HG03066 (cell line): ENCODE data around the gene GABRG3.

Source experiments
- ATAC-seq: cut with Tn5 transposase; IDR thresholded peaks from one replicate; pipeline ENCODE4 v1.9.1; 2021; ENCODE audit warnings: low read depth; ENCODE audit not compliant: unreplicated experiment

GABRG3 gene

DNA sequence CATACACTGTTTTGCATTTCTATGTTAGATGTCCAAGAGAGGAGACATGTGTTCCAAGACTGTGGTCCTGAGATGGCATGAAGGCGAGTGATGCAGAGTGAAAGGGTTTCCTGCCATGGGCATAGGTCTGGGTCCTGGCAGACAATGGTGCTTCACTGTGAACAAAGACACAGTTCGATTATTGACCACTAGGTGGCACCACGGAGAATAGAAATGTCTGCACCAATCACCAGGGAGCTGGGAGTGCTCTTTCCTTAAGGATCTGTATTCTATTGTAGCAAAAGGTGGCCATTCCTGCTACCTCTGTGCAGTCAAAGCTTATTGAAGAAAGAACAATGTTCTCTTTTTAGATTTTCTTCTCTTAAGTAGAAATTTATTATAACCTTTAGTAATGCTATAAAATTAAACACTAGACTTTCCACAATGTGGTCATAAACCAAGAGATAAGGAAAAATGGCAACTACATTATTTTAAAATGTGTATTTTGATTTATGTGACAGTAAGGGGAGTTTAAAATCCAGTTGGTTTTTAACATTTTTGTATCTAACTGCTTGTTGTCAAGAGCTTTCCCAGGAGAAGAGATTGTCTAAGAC, 88.7 kb downstream of the GABRG3 start:
- ATAC-seq: no peak

DNA sequence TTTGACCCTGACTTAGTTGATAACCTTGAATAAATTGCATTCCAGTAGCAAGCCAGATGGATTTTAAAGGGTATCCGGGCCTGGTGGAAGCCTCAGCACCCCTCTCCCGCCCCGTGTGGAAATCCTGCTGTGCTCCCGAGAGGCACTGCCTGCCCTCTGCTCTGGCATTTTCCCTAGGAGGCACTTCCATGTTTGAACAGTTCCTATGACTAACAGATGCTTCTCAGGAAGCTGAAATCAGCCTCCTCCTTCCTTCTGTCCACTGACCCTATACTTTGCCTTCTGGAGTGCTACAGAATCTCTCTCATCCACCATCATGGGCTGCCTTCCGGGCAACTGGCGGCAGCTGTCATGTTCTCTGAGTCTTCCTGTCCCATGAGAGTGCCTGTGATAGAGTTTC, 90.8 kb downstream of the GABRG3 start:
- no peak for ATAC-seq

DNA sequence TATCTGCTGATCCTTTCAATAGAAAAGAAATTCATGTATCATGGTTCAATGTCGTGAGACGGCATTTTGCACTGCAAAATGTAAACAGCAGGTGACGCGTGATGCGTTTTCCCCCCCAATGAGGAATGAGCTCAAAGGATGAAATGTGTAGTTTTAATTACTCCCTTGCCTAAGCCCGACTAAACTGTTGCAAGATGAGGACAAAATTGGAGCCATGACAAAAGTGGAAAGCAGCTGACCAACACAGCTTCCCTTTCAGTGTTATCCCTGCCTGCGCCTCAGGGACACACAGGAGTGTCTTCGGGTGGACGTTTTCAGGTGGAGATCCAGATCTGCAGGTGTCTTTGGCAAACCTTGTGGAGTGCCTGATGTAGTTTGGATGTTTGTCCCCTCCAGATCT, 92.0 kb downstream of the GABRG3 start:
- ATAC-seq: no peak

DNA sequence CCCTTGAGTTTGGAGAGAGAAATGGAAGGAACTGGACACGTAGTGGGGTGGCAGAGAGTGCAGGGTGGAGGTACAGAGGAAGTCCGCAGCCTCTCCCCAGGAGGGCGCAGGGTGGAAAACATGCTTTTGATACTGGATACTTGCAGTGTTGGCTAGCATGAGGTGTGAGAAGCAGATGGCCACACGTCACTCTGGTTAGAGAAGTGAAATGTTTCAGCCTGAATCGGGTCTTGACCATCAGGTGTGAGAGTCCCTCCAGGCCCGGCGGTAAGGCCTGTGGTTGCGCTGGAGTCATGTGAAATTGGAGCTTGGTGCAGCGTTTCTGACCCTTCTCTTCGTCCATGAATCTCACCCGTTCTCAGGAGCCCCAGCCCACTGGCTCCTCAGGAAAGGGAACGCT, 93.1 kb downstream of the GABRG3 start:
- ATAC-seq: no peak

DNA sequence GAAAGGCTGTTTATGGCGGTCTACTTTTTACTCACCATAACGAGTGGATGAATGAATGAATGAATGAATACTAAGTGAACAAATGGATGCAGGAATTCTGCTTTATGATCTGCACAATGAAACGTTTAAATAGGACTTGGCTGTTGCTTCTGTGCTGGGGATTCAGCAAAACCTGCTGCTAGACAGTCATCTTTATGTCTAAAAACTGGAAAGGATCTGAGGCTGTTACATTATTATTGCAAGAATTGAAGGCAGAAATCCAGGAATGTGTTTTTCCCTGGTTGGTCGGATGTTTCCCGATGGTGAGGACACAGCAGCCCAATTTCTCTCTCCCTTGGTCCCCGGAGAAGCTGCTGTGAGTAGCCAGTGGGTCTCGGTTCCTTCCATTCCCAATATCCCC, 94.2 kb downstream of the GABRG3 start:
- no peak for ATAC-seq

DNA sequence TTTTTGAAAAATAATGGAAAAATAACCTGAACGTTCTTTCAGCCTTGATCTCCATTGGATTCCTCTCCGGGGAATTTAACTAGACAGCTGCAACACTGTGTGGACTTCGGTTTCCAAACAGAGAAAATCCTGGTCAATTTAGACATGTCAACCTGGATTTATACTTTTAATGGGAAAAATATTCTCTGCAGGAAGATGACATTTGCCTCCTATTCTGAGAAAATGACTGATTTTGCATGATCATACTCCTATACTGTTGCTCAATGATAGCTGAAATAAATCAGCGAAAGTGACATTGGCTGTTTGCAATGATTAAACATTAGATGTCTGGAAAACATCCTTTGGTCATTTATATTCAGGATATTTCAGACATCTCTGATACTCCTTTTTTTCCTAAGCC, 94.8 kb downstream of the GABRG3 start:
- ATAC-seq: no peak

DNA sequence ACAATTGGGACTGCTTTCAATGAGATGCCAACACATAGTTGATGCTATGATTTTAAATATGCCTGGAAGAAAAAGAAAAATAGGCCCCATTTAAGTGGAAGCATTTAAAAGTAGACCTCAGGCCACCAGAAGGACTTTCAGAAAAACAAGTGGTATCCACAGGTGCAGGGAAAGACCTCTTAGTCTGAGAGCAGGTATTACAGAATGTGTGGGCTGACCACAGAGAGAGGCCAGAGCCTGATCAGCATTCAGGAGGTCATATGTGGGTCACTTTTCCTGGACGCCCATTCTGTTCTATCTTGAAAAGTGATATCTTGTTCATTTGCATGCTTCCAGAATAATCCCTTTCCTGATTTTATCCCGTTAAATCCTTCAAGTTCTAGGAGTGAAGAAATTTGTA, 95.5 kb downstream of the GABRG3 start:
- ATAC-seq: no peak

DNA sequence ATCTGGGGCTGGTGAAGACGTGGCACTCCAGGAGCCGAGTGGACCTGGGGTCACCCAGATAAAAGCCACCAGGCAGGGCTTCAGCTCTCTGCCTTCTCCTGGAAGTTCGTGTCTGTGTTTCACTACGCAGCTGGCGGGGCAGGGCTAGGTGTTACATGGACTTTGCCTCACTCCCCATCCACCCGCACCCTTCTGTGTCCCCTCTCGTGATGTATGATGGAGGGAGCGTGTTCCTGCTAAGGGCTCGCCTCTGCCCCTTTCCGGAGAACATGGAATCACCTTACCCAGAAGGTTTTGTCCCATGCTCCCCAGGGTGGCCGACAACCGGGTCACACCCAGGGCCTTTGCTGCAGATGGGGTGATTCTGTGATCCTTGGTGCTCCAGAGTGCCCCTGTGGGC, 96.2 kb downstream of the GABRG3 start:
- no peak for ATAC-seq

DNA sequence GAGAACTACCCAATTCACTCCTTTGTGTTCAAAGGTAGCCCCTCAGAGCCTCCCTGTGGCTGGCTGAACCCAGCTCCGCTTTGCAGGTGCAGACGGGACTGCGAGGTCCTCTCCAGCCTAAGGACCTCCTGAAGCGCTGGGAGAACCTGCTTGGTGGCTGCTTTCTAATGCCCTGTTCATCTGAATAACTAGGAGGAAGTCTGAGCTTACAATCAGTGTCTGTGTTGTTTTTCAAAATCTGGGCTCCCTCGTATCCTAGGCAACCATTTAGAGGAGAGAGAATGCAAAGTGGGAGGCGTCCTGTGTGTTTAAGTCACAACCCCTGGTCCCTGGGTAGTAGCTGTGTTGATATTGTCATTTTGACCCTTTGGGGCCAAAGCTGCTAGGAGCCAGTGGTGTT, 99.9 kb downstream of the GABRG3 start:
- no peak for ATAC-seq

DNA sequence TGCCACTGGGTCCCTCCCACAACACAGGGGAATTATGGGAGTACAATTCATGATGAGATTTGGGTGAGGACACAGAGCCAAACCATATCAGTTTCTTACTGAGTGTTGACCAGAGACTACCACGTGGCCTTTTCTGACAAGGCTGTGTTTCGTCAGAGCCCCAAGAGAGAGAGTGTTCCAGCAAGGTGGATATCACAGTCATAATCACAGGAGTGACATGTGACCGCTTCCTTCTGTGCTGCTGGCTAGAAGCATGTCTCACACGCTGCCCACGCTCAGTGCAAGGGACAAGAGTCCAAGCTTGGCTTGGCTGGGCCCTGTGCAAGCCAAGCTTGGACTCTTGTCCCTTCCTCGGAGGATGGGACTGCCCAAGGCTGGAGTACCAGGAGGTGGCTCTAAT, 103.2 kb downstream of the GABRG3 start:
- ATAC-seq: no peak

DNA sequence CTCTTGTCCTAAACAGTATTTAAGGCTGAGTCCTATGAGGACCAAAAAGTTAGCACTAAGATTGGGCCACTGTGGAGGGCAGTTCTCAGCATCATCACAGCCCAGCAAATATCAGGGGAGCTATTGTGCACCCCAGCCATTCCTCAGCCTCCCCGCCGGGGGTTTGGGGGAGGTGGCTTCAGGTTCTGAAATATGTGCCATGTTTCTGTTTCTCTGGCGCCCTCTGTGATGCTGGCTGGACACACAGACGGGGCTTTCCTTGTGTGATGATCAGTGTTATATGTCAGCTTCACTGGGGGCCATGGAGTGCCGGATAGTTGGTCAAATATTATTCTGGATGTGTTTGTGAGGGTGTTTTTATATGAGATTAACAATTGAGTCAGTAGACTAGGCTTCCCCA, 106.8 kb downstream of the GABRG3 start:
- no peak for ATAC-seq

DNA sequence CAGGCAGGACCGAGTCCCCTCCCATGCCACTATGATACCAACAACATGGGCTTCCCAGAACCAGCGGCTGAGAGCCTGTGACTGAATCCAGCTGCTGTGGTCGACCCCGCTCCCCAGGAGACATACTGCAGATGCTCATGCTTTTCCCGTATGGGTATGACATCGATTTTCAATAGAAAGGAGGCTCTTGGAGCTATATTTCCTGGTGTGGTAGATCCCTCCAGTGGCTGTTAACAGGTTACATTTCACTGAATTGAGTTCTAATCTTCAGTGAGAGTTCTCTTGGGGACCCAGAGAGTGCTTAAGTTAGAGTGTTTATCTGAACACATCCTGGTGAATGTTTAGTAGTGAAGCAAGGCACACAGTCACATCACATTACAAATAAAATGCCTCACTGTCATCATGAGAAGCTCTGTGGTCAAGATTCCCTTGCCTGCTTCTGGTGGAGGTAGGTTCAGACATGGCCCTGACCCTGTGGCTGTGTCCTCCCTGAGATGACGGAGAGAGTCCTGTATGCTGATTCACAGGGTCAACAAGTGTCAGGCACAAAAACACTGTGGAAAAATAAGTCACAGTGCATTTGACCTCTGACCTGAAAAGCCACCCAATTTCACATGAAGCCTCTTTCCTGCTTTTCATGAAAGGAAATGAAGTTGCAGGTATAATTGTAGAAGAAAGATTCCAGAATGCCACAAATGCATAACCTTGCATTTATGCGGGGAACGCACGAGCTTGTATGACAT, 110.9 kb downstream of the GABRG3 start:
- no peak for ATAC-seq

DNA sequence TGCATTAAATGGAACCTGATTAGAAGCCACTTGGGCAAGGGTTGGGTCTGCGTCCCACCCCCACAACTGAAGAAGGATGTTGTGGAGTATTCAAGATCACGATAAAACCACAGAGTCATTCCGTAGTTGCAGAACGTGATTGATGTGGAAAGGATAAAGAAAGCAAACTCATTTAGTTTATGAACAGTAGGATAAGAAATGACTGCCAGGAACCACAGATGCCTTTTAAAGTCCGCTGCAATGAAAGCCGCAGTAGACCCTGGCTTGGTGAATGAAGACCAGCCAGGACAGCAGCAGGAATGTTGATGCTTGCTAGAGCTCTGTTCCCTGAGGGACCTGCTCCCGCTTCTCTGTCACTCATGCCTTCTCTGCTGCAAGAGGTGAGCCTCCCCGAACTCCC, 111.5 kb downstream of the GABRG3 start:
- no peak for ATAC-seq

DNA sequence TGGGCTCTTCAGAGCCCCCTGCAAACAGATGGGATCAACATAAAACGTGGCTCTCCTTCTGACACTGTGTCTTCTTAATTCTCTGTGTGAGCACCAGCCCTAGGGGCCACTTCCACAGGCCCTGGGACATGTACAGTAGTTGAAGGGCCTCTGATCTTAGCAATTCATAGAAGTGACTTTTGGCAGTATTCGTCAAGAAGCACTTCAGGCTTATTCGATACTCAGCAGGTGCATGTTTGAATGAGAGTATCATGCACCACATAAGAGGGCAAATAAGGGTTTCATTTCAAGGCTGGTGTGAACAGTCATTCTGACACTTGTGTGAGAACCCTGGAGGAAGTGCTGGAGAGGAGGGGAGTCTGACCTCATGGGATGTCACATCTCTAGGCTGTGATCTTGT, 113.9 kb downstream of the GABRG3 start:
- ATAC-seq: no peak

DNA sequence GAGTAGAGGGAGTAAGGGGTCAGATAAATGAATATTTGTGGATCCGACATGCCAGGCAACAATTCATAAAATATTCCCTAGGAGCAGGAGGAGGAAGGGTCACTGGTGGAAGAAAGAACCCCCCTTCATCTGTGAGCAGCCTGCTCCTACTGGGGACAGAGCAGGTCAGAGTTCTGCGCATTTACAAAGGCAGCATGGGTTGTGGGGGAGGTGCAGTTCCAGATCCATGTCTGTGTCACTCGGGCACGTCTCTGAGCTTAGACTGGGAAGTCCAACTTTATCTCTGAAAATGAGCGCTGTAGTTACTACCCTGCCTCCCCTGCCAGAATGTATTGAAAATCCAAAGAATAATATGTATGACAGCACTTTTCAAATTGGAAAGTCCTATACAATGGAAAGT, 115.2 kb downstream of the GABRG3 start:
- ATAC-seq: no peak

DNA sequence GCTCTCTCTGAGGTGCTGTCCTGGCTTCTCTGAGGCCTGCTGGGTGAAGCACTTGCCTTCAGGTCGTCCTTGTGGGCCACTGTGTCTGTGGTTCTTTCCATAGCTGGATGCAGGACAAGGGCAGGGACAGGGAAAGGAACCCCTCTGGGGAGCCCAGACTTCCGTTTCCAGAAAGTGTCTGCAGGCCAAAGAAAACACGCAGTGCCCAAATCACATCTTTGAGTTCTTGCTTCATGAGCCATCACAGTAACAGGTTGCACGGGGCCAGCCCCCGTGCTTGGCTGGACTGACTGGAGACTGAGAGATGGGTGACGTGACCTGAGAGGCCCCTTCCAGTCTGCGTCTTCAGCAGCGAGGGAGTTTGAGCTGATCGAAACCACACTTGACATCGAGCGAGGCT, 115.8 kb downstream of the GABRG3 start:
- ATAC-seq: no peak

DNA sequence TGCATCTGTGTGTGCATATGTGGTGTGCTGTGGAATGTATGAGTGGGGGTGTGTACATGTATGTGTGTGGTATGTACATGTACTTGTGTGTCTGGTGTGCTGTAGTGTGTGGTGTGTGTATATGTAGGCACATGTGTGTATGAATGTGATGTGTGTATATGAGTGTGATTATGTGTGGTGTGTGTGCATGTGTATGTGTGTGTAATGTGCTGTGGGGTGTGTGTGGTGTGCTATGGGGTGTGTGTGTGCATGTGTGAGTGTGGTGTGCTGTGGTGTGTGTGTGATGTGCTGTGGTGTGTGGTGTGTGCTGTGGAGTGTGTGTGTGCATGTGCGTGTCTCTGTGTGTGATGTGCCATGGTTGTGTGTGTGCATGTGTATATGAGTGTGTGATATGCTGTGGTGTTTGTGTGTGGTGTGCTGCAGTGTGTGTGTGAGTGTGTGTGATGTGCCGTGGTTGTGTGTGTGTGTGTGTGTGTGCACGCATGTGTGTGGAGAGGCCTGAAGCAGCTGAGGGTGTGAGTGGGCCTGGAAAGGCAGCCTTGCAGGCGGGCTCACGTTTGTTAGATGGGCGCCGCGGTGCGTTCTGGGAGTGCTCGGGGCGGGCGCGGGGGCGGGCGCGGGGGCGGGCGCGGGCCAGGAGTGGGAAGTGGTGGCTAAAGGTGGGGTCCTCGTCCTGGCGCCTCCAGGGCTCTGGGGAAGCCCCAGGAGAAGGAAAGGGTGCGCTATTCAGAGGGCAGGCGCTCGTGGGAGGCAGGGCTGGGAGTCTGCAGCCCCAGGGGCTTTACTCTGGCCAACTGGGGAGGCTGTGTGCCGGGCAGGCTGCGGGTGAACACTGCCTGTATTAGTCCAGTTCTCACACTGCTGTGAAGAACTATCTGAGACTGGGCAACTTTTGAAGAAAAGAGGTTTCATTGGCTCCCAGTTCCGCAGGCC, 116.9 kb downstream of the GABRG3 start:
- no peak for ATAC-seq

DNA sequence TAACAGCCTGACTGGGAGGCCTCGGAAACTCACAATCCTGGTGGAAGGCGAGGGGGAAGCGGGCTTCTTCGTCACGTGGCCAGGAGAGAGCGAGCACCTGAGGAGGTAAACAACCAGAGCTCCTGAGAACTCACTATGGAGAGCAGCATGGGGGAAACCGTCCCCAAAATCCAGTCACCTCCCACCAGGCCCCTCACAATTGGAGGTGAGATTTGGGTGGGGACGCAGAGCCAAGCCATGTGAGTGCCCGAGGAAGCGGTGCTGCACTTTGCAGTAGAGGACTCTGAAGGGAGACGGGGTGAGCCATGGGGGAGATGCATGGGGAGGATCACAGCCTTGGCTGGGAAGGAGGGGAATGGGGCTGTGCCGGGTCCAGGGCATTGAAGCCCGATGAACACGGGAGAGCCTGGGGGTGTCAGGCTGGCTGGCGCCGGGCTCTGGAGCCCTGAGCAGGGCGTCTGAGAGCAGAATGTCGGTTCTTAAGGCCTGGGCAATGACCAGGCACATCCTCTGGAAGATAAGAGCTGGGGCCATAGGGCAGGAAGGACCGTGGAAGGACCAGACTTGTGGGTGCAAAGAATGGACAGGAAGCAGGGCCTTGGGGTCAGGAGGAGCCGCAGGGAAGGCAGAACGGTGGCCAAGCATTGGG, 117.7 kb downstream of the GABRG3 start:
- ATAC-seq: no peak

DNA sequence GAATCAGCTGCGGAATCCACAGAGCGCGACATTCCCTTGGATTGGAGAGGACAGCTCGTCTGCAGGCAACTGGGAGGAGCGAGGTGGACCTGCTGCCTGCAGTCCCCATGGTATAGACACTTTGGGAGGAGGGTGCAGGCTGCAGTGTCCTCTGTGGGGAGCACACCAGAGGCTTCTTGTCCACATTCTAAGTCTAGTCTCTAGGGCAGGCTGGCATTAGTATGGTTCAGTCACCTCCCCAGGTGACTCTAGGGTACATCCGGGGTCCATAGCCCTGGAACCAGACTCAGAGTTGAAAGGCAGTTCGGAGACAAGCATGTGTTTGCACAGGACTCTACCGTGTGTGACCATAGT, 118.2 kb downstream of the GABRG3 start:
- ATAC-seq: no peak

DNA sequence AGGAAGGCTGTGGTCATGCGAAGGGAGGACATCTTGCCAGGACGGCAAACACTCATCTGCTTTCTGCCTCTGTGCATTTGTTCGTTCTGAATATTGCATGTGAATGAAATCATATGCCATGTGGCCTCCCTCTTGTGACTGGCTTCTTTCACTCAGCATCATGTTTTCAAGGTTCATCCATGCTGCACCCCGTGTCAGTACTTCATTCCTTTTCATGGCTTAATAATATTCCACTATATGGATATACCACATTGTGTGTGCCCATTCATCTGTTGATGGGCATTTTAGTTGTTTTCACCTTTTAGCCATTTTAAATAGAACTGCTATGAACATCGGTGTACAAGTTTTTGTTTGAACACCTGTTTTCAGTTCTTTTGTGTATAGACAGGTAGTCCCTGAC, 118.7 kb downstream of the GABRG3 start:
- ATAC-seq: no peak

DNA sequence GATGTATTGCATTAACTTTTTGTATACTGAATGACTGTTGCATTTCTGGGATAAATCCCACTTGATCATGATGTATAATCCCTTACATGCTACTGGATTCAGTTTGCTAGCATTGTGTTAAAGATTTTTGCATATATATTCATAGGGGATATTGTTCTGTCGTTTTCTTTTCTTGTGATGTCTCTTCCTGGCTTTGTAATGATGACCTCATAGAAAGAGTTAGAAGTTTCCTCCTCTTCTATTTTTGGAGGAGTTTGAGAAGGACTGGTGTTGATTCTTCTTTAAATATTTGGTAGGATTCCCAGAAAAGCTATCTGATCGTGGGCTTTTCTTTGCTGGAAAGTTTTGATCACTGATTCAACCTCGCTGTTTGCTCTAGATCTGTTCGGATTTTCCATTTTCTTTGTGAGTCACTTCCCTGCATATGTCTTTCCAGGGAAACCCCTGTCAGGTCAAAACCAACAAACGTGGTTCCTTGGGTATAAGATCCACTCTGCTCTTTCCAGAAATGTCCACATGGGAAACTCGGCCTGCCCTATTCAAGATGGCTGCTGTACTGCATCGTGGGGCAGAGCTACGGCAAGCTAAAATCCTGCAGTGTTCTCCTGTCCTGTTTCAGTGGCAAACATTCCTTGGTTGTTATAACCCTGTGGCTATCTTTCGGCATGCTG, 120.4 kb downstream of the GABRG3 start:
- ATAC-seq: no peak
